C4-2B (cell line): ENCODE measurements around the gene IDH3B.

Experiments used
- CTCF ChIP-seq: fragments of 450-650 bp; conservative IDR thresholded peaks from 2 replicates; pipeline ENCODE4 v1.5.1; 2017; ENCODE audit warnings: mild to moderate bottlenecking
- ZFX ChIP-seq: fragments of 450-650 bp; IDR thresholded peaks from 2 replicates; pipeline ENCODE4 v1.6.1; 2017

DNA sequence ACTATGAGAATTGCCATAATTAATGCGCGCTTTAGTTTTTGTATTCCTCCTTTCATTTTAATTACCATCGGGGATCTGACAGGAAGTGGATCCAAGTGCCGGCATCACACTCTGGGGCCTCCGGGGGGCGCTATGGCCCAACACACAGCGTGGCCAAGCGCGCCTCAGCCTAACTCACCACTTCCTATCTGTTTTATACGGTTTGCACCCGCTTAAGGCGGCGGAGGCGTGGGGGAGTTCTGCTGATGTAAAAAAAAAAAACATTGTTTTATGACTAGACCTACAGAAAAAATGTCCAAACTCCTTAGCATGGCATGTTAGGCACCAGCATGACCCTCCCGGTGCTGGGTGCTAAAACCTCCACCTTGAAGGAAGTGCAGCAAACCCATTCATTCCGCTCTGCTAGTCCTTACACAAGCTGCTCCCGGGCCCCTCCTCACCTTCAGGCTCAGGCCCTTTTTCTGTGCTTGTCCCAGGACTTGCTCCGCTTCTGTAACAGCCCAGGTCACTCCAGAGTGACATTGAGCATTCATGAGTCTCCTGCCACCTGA lies 24.1 kb upstream of the IDH3B start:
- TF ChIP-seq CTCF = peak; percentile 73
- no peak for TF ChIP-seq ZFX
